Islet of Langerhans (tissue), 1 donor: Measurements from ENCODE around the gene NPTN.

ENCODE experiments used
- FAIRE-seq: peaks from one replicate; lab custom pipeline; 2011; peaks lifted over from hg19 to GRCh38; lab: Jason Lieb, UNC

The NPTN gene

GRCh38 chr15:73518180-73518862, 114.9 kb downstream of the NPTN start:
- FAIRE-seq: no peak

GRCh38 chr15:73517566-73517965, 115.6 kb downstream of the NPTN start:
- FAIRE-seq: no peak

DNA sequence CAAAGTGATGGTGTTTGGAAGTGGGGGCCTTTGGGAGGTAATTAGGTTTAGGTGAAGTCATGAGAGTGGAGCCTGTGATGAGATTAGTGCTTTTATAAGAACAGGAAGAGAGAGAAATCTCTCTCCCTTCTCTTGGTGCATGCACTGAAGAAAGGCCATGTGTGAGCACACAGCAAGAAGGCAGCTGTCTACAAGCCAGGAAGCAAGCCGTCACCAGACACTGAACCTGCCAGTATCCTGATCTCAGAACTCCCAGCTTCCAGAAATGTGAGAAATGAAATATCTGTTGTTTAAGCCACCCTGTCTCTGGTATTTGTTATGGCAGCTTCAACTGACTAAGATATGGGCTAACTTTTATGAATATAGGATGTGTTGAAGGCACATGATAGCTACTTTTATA, 117.7 kb downstream of the NPTN start:
- FAIRE-seq: no peak
